Activated T-helper 2 cell treated with anti-CD3 and anti-CD28 coated beads, Interferon-gamma antibody, Interleukin-2, Interleukin-4, amounts not matched to agents 10 μg/mL and 5 μg/mL and 100 μg/mL, durations not matched to agents 14 hours and 24 hours and 36 hours (primary cell): ENCODE measurements around the gene EHF. TPM values are rescaled to one million over a fixed set of nuclear protein-coding genes. Genes with fewer than 3 reads are reported as not detected.

Source experiments
- DNase-seq: peaks from one replicate; pipeline ENCODE4 v3.0.0; 2021; ENCODE audit warnings: low spot score
- H3K27ac Mint-ChIP-seq: one replicate; pipeline ENCODE4 v1.8.0; 2021; ENCODE audit warnings: mixed read lengths
- H3K27me3 Mint-ChIP-seq: one replicate; pipeline ENCODE4 v1.8.0; 2021; ENCODE audit warnings: low read depth, mixed read lengths
- H3K36me3 Mint-ChIP-seq: one replicate; pipeline ENCODE4 v1.8.0; 2021; ENCODE audit warnings: low read depth, mixed read lengths
- H3K4me1 Mint-ChIP-seq: one replicate; pipeline ENCODE4 v1.8.0; 2021; ENCODE audit warnings: low read depth, mixed read lengths
- H3K4me3 Mint-ChIP-seq: one replicate; pipeline ENCODE4 v1.8.0; 2021; ENCODE audit warnings: low read depth, mild to moderate bottlenecking, moderate library complexity, mixed read lengths
- H3K9me3 Mint-ChIP-seq: one replicate; pipeline ENCODE4 v1.8.0; 2021; ENCODE audit warnings: mixed read lengths
- intact Hi-C: fragments of 100-400 bp; cut with micrococcal nuclease; formaldehyde crosslinking; loops from one replicate; pipeline ENCODE4 v1.15.1; 2023
- total RNA-seq: library from RNA; stranded (reverse); gene quantifications from 2 replicates; pipeline ENCODE4 v1.2.3, GENCODE V29; 2022

The EHF gene
- not detected in 2 replicates for total RNA-seq

- Mint-ChIP-seq H3K27me3 (peaks cover 45% of the 10 kb centered on the region), H3K36me3 (no peaks in the 10 kb centered on the region), H3K4me3 (no peak within 1 kb of the TSS), H3K9me3 (no peaks in the 10 kb centered on the region), H3K4me1 (no peaks in the 10 kb centered on the region), H3K27ac (no peak within 1 kb of the TSS)
- intact Hi-C loops, result no loop called here
- no peak for DNase-seq
Observed at GRCh38 chr11:34620820-34621792, at the start of gene EHF. Gene EHF, plus strand, starts transcription at chr11:34621093. Its CDS starts 21,538 bp downstream, at chr11:34642631.

- peaks cover 7% of the 10 kb centered on the region for H3K4me1 Mint-ChIP-seq
- intact Hi-C loops, result no loop called here
- no peaks in the 10 kb centered on the region for H3K36me3 Mint-ChIP-seq
- DNase-seq, result no peak
- no peak overlapping the region for H3K27ac Mint-ChIP-seq
- H3K4me3 Mint-ChIP-seq, result no peak overlapping the region
- H3K27me3 Mint-ChIP-seq, result peaks cover 42% of the 10 kb centered on the region
- H3K9me3 Mint-ChIP-seq, result no peaks in the 10 kb centered on the region
Observed at GRCh38 chr11:34573537-34573936, 47.4 kb upstream of the EHF start.

- intact Hi-C loops, result no loop called here
- Mint-ChIP-seq H3K4me3 (no peak overlapping the region), H3K9me3 (no peaks in the 10 kb centered on the region), H3K27ac (no peak overlapping the region), H3K36me3 (no peaks in the 10 kb centered on the region), H3K4me1 (peaks cover 7% of the 10 kb centered on the region), H3K27me3 (peaks cover 46% of the 10 kb centered on the region)
- DNase-seq, result no peak
Observed at GRCh38 chr11:34575261-34575660, 45.6 kb upstream of the EHF start.

- Mint-ChIP-seq H3K4me3 (no peak overlapping the region), H3K4me1 (peaks cover 3% of the 10 kb centered on the region), H3K27me3 (peaks cover 48% of the 10 kb centered on the region), H3K27ac (no peak overlapping the region), H3K36me3 (no peaks in the 10 kb centered on the region), H3K9me3 (no peaks in the 10 kb centered on the region)
- DNase-seq, result no peak
- intact Hi-C loops, result no loop called here
Observed at GRCh38 chr11:34575671-34576070, 45.2 kb upstream of the EHF start.

GRCh38 chr11:34576331-34576730 lies 44.6 kb upstream of the EHF start:
- Mint-ChIP-seq H3K27me3 (peaks cover 52% of the 10 kb centered on the region), H3K4me3 (no peak overlapping the region), H3K9me3 (no peaks in the 10 kb centered on the region), H3K4me1 (no peaks in the 10 kb centered on the region), H3K27ac (no peak overlapping the region), H3K36me3 (no peaks in the 10 kb centered on the region)
- no peak for DNase-seq
- intact Hi-C loops, result no loop called here

GRCh38 chr11:34583818-34584217 lies 37.1 kb upstream of the EHF start:
- no peak overlapping the region for H3K4me3 Mint-ChIP-seq

GRCh38 chr11:34585304-34585734 lies 35.6 kb upstream of the EHF start:
- peaks cover 54% of the 10 kb centered on the region for H3K27me3 Mint-ChIP-seq
- DNase-seq, result no peak

More at GRCh38 chr11:34583818-34584217, 37.1 kb upstream of the EHF start:
- Mint-ChIP-seq H3K36me3 (no peaks in the 10 kb centered on the region), H3K4me1 (peaks cover 2% of the 10 kb centered on the region), H3K9me3 (no peaks in the 10 kb centered on the region), H3K27me3 (peaks cover 58% of the 10 kb centered on the region), H3K27ac (no peak overlapping the region)
- no peak for DNase-seq
- intact Hi-C loops, result no loop called here

GRCh38 chr11:34585735-34586487 lies 35.0 kb upstream of the EHF start:
- intact Hi-C loops, result loop anchor here (1.0 to 2.0 kb wide), 2 partner anchors 305 to 805 kb away; no protein-coding TSS in a partner anchor
- Mint-ChIP-seq H3K4me1 (peaks cover 2% of the 10 kb centered on the region), H3K9me3 (no peaks in the 10 kb centered on the region), H3K27ac (no peak overlapping the region), H3K27me3 (peaks cover 50% of the 10 kb centered on the region), H3K4me3 (no peak overlapping the region), H3K36me3 (no peaks in the 10 kb centered on the region)
- no peak for DNase-seq

More at GRCh38 chr11:34585304-34585734, 35.6 kb upstream of the EHF start:
- intact Hi-C loops, result no loop called here
- Mint-ChIP-seq H3K4me3 (no peak overlapping the region), H3K9me3 (no peaks in the 10 kb centered on the region), H3K36me3 (no peaks in the 10 kb centered on the region), H3K4me1 (peaks cover 2% of the 10 kb centered on the region), H3K27ac (no peak overlapping the region)

- Mint-ChIP-seq H3K4me1 (peaks cover 2% of the 10 kb centered on the region), H3K27ac (no peak overlapping the region), H3K4me3 (no peak overlapping the region), H3K9me3 (no peaks in the 10 kb centered on the region), H3K27me3 (peaks cover 50% of the 10 kb centered on the region), H3K36me3 (no peaks in the 10 kb centered on the region)
- intact Hi-C loops, result loop anchor here (1.0 to 2.0 kb wide), 2 partner anchors 305 to 804 kb away; no protein-coding TSS in a partner anchor
- no peak for DNase-seq
Observed at GRCh38 chr11:34586488-34587281, 34.2 kb upstream of the EHF start.

- peaks cover 53% of the 10 kb centered on the region for H3K27me3 Mint-ChIP-seq
- H3K4me1 Mint-ChIP-seq, result peaks cover 2% of the 10 kb centered on the region
- H3K9me3 Mint-ChIP-seq, result no peaks in the 10 kb centered on the region
- no peak overlapping the region for H3K27ac Mint-ChIP-seq
- H3K4me3 Mint-ChIP-seq, result no peak overlapping the region
- H3K36me3 Mint-ChIP-seq, result no peaks in the 10 kb centered on the region
- intact Hi-C loops, result loop anchor here (2.0 kb wide), 1 partner anchor 804 kb away; no protein-coding TSS in a partner anchor
- DNase-seq, result no peak
Observed at GRCh38 chr11:34587282-34587677, 33.6 kb upstream of the EHF start.

- no peak overlapping the region for H3K27ac Mint-ChIP-seq
- no peaks in the 10 kb centered on the region for H3K36me3 Mint-ChIP-seq
- intact Hi-C loops, result no loop called here
- H3K4me1 Mint-ChIP-seq, result peaks cover 2% of the 10 kb centered on the region
- H3K4me3 Mint-ChIP-seq, result no peak overlapping the region
- H3K9me3 Mint-ChIP-seq, result no peaks in the 10 kb centered on the region
- DNase-seq, result no peak
- H3K27me3 Mint-ChIP-seq, result peaks cover 56% of the 10 kb centered on the region
Observed at GRCh38 chr11:34588023-34588422, 32.9 kb upstream of the EHF start.

GRCh38 chr11:34588701-34589100 lies 32.2 kb upstream of the EHF start:
- Mint-ChIP-seq H3K4me3 (no peak overlapping the region), H3K36me3 (no peaks in the 10 kb centered on the region), H3K27ac (no peak overlapping the region), H3K27me3 (peaks cover 57% of the 10 kb centered on the region), H3K4me1 (peaks cover 2% of the 10 kb centered on the region), H3K9me3 (no peaks in the 10 kb centered on the region)
- intact Hi-C loops, result no loop called here
- DNase-seq, result no peak
